Kidney glomerular epithelial cell (primary cell): ENCODE data around the gene FAM13B.
"Not testable (repeated sequence)": the region's sequence is repeated elsewhere in the genome, so short reads cannot be mapped to it uniquely, and the experiment has no call there.

ENCODE experiments used
- DNase-seq: peaks from one replicate; lab custom pipeline; 2025; lab: John Stamatoyannopoulos, UW

FAM13B gene

GRCh38 chr5:138035605-138036537, 3.0 kb upstream of the FAM13B start:
- peak; percentile 93 for DNase-seq

- DNase-seq: peak; percentile 36
These were observed 1.0 kb upstream of the FAM13B start for GRCh38 chr5:138033907-138034306.

- DNase-seq: no peak
These were observed 518 bp upstream of the FAM13B start for GRCh38 chr5:138033386-138033808.

- DNase-seq: no peak
These were observed 779 bp downstream of the FAM13B start for GRCh38 chr5:138032028-138032571.

GRCh38 chr5:138029944-138030343, 2.9 kb downstream of the FAM13B start:
- peak; percentile 10 for DNase-seq

GRCh38 chr5:138029501-138029900, 3.4 kb downstream of the FAM13B start:
- DNase-seq: no peak

- no peak for DNase-seq
These were observed 3.9 kb downstream of the FAM13B start for GRCh38 chr5:138028971-138029365.

- not testable (repeated sequence) for DNase-seq
These were observed 4.5 kb downstream of the FAM13B start for GRCh38 chr5:138028262-138028970.

- DNase-seq: not testable (repeated sequence)
These were observed 6.1 kb downstream of the FAM13B start for GRCh38 chr5:138026793-138027192.

- DNase-seq: no peak
These were observed 7.6 kb downstream of the FAM13B start for GRCh38 chr5:138025285-138025684.

- DNase-seq: no peak
These were observed 8.8 kb downstream of the FAM13B start for GRCh38 chr5:138024117-138024516.

GRCh38 chr5:138022912-138023311, 10.0 kb downstream of the FAM13B start:
- DNase-seq: no peak

- no peak for DNase-seq
These were observed 11.1 kb downstream of the FAM13B start for GRCh38 chr5:138021771-138022170.

- no peak for DNase-seq
These were observed 14.0 kb downstream of the FAM13B start for GRCh38 chr5:138018849-138019248.

GRCh38 chr5:138015916-138016315, 17.0 kb downstream of the FAM13B start:
- no peak for DNase-seq

- DNase-seq: no peak
These were observed 20.9 kb downstream of the FAM13B start for GRCh38 chr5:138011991-138012390.

- peak; percentile 67 for DNase-seq
These were observed 32.7 kb downstream of the FAM13B start for GRCh38 chr5:138000102-138000723.

GRCh38 chr5:137997726-137998213, 35.1 kb downstream of the FAM13B start:
- peak; percentile 10 for DNase-seq

GRCh38 chr5:137995749-137996128, 37.1 kb downstream of the FAM13B start:
- DNase-seq: no peak

GRCh38 chr5:137995077-137995748, 37.7 kb downstream of the FAM13B start:
- no peak for DNase-seq

GRCh38 chr5:137994556-137994955, 38.3 kb downstream of the FAM13B start:
- no peak for DNase-seq

- DNase-seq: no peak
These were observed 43.5 kb downstream of the FAM13B start for GRCh38 chr5:137989419-137989818.
